ENCODE results near the gene CACNA2D3.
"Not testable (repeated sequence)": the region's sequence is repeated elsewhere in the genome, so short reads cannot be mapped to it uniquely, and the experiment has no call there.

The CACNA2D3 gene

GRCh38 chr3:54966979-54967378 lies 844.6 kb downstream of the CACNA2D3 start:
- DNase-seq (ENCODE audit: low read depth), result no peak

DNA sequence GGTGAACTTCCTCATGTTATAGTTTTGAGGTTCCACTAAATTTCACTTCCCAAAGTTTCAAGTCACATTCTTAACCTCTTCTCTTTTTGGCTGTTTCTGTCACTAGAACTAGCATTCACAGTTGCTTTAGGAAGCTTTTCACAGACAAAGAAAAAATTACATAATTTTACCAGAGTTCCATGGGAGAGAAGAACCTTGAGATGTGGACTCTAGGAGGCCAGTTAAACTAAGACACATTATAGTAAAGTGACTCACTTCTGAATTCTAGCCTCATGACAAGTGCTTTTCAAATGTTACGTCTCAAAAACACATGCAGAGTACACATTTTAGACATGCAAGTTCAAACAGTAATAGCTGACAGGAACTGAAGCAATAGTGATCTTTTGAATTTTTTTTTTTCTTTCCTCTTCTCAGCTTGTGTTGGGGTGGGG lies 845.4 kb downstream of the CACNA2D3 start:
- DNase-seq (ENCODE audit: low read depth), result no peak

DNA sequence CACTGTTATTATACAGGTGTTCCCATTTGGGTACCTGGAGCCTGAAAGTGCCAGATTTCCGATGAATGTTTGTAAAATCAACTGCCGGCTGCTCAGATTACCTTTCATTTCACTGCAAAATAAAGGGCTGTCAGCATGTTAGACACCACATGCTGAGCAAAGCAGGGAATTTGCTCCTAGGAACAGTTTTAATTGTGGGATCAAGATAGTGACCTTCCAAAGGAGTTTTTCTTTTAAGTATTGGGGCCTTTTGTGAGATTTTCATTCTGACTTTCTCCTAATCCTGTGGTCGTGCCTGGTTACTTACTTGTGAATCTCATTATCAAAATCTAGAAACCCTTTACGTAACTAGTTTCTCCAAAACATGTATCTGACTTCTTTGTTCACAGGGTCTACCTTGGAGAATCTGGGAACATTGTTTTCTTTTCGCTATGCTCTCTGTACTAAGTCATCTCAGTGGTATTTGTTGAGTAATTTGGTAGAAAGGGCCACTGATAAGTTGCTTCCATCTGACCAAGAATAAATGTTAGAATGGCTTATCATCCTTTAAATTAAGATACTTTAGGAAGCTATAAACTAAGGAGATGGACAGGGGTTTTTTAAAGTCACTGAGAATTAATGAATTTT lies 846.3 kb downstream of the CACNA2D3 start:
- DNase-seq (ENCODE audit: low read depth), result no peak

DNA sequence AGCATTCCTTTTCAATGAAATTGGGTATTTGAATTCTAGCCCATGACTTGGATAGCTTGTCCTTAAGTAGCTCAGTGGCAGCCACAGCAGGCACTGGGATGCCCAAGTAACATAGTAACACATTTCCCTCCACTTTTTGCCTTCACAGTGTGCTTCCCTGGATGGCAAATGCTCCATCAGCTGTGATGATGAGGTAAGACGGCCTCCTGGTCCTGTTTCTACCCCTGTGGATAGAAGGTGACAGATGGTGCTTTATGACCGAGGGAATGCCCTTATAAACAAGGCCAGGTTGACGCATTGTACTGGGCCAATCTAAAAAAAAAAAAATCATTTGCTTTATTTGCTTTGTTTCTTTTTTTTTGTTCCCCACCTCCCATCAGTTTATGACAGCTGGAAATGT lies 847.3 kb downstream of the CACNA2D3 start:
- DNase-seq (ENCODE audit: low read depth), result no peak

GRCh38 chr3:54970895-54971294 lies 848.5 kb downstream of the CACNA2D3 start:
- no peak for DNase-seq (ENCODE audit: low read depth)

- DNase-seq (ENCODE audit: low read depth), result no peak
Measured at GRCh38 chr3:54977439-54977838, 855.1 kb downstream of the CACNA2D3 start.

DNA sequence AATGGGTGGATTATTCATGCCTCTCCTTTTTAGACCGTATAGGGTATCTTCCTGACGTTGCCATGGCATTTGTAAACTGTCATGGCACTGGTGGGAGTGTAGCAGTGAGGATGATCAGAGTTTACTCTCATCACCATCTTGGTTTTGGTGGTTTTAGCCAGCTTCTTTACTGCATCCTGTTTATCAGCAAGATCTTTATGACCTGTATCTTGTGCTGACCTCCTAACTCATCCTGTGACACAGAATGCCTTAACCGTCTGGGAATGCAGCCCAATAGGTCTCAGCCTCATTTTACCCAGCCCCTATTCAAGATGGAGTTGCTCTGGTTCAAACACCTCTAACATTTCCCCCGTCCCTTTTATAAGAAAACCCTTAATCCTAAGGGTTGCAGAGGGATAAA lies 855.6 kb downstream of the CACNA2D3 start:
- not testable (repeated sequence) for DNase-seq (ENCODE audit: low read depth)

DNA sequence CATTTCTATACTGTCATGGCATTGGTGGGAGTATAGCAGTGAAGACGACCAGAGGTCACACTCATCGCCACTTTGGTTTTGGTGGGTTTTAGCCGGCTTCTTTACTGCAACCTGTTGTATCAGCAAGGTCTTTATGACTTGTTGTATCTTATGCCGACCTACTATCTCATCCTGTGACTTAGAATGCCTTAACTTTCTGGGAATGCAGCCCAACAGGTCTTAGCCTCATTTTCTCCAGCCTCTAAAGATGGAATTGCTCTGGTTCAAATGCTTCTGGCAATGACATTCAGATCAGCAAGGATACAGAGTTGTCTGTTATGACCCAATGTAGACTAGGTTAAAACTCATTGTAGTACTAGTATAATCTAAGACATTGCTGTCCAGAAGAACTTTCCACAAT lies 860.5 kb downstream of the CACNA2D3 start:
- no peak for DNase-seq (ENCODE audit: low read depth)

- DNase-seq (ENCODE audit: low read depth), result no peak
Measured at GRCh38 chr3:54983266-54984099, 861.1 kb downstream of the CACNA2D3 start.

- no peak for DNase-seq (ENCODE audit: low read depth)
Measured at GRCh38 chr3:54985856-54986255, 863.5 kb downstream of the CACNA2D3 start.

GRCh38 chr3:54986294-54986693 lies 863.9 kb downstream of the CACNA2D3 start:
- no peak for DNase-seq (ENCODE audit: low read depth)

DNA sequence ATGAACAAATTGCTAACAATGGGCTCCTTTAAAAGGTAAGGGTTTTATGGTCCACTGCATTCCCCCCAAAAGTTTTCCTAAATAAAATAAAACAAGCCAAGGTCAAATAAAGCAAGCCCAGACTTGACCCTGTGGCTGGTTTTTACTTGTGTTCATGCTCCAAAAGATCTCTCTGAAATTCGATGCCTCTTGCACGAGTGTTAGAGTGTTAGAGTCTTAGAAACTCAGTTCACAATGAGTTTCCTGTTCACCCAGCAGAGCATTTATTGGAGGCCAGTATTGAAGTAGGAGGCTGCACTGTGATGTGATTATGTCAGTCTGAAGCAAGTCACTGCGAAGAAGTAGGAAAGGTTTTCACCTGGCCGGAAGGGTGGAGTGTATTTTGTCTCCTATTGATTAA lies 865.4 kb downstream of the CACNA2D3 start:
- DNase-seq (ENCODE audit: low read depth), result no peak

- no peak for DNase-seq (ENCODE audit: low read depth)
Measured at GRCh38 chr3:54988302-54988837, 866.0 kb downstream of the CACNA2D3 start.

DNA sequence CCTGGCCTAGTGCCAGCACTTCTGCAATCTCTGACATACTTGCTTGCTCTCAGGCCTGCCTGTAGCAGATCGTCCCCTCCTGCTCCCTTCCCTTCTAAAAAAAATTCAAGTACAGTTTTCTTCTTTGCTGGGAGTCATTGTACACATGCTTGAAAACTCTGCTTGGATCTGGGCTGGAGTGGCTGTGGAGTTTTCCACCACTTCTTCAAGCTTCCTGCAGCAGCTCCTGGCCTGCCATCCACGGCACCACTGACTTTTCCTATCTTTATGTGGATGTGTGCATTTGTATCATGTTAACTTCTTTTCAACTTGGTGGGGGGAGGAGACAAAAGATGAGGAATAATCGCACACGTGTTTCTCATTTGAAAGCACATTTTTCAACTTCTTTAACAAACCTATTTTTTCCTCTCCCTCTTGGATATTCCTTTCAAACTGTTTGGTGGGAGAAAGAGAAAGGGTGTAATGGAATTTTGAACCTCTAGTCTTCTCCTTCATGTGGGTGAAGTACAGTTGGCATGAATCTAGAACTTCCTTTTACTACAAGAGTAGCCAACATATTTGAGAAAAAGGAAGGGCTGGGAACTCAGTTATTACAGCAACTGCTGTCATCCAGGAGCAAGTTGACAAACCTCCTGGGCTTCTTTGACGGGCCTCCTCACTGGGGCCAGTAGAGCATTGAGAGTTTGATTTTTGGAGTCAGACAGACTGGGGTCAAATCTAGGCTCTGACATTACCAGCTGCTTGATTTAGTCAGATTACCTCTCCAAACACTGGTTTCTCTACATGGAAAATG lies 866.7 kb downstream of the CACNA2D3 start:
- DNase-seq (ENCODE audit: low read depth), result peak; percentile 47

DNA sequence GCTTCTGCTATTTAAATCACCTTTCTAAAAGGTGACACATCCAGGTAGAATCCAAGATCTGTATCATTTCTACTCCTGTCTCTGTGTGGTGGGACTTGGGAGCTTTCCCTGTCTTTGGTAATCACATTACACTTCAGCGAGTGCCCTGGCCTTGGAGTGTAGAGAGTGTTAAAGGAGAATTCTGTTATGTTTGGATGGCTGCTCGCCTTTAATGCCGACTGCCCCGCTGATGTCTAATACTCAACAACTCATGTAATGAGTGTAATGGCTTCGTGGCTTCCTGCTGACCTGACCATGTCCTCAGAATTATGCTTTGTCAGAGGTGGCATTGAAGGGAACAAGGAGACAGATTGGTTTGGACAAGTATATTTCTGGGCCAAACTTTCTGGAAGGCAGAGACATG lies 871.8 kb downstream of the CACNA2D3 start:
- no peak for DNase-seq (ENCODE audit: low read depth)

DNA sequence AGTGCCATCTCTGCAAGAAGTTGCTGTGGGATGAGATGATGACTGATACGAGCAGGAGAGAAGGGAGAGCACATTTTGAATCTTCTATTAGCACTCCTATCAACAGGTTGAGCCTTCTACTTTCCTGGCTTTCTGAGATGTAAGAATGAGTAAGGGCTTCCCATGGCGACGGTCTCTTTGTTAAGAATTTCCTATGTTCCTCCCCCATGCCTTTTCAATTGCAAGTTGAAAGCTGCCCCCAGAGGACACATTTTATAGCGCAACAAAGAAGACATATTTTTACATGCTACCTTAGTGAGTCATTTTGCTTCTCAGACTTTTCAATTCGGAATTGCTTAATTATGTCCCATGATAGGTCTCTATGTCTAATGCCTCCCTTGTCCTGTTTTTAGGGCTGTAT lies 876.8 kb downstream of the CACNA2D3 start:
- DNase-seq (ENCODE audit: low read depth), result peak; percentile 76

- DNase-seq (ENCODE audit: low read depth), result no peak
Measured at GRCh38 chr3:54999811-55000210, 877.5 kb downstream of the CACNA2D3 start.

- DNase-seq (ENCODE audit: low read depth), result peak; percentile 55
Measured at GRCh38 chr3:55000546-55000945, 878.2 kb downstream of the CACNA2D3 start.

- DNase-seq (ENCODE audit: low read depth), result no peak
Measured at GRCh38 chr3:55000953-55001352, 878.6 kb downstream of the CACNA2D3 start.

DNA sequence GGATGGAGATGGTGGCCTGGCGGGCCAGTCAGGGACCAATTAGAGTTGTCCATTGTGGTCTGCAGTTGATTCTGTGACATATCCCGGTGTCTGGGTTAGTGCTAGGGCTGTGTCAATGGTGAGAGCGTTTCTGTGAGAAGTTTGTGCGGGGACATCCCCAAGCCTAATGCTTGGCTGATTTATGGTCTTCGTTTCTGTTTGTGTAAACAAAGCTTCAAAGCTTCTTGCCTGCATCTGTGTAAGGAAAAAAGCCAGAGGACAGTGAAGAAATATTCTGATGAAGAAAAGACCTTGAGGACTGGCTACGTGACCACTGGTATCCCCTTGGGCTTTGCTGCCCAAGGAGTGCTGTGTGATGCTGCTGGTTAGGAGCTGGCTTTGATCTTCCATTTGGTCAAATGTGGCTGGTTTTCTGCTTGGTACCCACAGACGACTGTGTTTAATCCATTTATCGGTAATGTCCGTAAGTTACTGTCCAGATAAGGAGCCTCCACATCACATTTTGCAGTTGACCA lies 880.1 kb downstream of the CACNA2D3 start:
- no peak for DNase-seq (ENCODE audit: low read depth)

DNA sequence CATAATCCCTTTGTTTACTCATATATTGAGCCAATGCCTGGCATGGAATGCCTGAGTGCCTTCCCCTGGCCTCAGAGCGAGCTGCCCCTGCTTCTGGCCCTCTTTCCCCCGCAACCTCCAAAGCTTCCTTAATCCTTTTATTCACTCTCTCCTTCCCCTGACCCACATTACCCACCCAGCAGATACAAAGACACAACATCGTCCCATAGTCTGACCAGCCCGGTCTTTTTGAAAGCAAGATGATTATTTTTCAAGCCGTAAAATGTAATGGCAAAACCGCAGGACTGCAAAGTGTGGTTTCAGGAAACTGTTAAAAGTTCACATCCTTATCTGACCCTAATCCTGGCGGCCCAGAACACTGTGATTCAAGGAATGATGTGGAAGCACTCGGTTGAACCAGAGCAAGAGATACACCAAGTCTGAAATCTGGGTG lies 883.9 kb downstream of the CACNA2D3 start:
- DNase-seq (ENCODE audit: low read depth), result no peak

- no peak for DNase-seq (ENCODE audit: low read depth)
Measured at GRCh38 chr3:55007971-55008370, 885.6 kb downstream of the CACNA2D3 start.
